Measurements from ENCODE around the gene GP1BA.

The GP1BA gene

DNA sequence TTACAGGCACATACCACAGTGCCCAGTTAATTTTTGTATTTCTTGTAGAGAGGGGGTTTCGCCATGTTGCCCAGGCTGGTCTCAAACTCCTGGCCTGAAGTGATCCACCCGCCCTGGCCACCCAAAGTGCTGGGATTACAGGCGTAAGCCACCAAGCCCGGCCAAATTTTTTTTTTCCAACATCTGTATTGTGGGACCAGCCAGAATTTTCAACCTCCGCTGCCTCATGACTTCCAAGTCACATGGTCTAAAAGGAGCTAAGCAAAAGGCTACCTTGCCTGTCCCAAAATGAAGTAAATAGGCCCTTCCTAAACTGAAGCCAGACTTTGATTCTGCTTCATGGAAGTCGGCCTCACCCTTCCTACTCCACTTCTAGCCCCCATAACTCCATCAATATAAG, 39.7 kb downstream of the GP1BA start:
- TF ChIP-seq, protein P1, sequence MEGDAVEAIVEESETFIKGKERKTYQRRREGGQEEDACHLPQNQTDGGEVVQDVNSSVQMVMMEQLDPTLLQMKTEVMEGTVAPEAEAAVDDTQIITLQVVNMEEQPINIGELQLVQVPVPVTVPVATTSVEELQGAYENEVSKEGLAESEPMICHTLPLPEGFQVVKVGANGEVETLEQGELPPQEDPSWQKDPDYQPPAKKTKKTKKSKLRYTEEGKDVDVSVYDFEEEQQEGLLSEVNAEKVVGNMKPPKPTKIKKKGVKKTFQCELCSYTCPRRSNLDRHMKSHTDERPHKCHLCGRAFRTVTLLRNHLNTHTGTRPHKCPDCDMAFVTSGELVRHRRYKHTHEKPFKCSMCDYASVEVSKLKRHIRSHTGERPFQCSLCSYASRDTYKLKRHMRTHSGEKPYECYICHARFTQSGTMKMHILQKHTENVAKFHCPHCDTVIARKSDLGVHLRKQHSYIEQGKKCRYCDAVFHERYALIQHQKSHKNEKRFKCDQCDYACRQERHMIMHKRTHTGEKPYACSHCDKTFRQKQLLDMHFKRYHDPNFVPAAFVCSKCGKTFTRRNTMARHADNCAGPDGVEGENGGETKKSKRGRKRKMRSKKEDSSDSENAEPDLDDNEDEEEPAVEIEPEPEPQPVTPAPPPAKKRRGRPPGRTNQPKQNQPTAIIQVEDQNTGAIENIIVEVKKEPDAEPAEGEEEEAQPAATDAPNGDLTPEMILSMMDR (IDR thresholded peaks at IDR 0.05) = no peak
- no peak for TF ChIP-seq ZFX (IDR thresholded peaks at IDR 0.05; ENCODE audit: borderline replicate concordance)
- 0 out of 2 replicates have a peak overlapping the region, but pooled peaks have one; percentile 96 for H3K27ac ChIP-seq

DNA sequence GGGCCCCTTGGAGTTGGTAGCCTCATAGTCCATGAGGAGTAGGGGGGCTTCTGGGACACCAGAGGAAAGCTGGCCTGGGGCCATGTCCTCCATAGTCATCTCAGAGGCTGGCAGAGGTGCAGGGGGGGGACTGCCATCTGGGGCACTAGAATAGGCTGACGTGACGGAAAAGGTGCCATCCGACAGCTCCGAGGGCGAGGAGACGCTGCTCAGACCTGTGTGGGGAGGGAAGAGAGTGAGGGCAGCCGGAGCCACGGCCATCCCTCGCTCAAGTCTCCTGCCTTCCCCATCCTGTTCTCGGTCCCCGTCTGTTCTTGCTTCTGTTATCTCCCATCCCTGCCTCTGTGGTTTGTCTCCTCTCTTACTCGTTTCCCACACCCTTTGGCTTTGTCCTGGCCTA, 40.2 kb downstream of the GP1BA start:
- no peak for TF ChIP-seq ZFX (IDR thresholded peaks at IDR 0.05; ENCODE audit: borderline replicate concordance)
- TF ChIP-seq, protein P1 (IDR thresholded peaks at IDR 0.05) = no peak
- no peak overlapping the region for H3K27ac ChIP-seq

DNA sequence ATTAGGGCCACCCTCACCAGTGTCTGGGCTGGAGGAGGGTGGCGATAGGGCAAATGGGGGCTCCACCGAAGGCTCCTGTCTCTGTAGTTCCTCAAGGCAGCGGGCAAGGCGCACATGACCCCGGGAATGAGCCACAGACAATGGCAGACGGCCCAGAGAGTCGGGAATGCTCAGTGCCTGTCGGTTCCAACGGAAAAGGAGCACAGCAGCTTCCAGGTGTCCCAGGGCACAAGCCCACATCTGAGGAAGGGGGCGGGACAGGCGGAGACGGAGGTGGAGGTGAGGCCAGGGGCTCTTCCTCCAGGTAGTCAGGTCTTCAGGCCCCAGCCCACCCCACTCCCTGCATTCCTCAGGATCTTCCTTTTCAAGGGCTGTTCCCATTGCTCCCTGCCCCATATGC, 40.7 kb downstream of the GP1BA start:
- no peak for TF ChIP-seq ZFX (IDR thresholded peaks at IDR 0.05; ENCODE audit: borderline replicate concordance)
- TF ChIP-seq, protein P1 (IDR thresholded peaks at IDR 0.05) = no peak
- no peak overlapping the region for H3K27ac ChIP-seq

DNA sequence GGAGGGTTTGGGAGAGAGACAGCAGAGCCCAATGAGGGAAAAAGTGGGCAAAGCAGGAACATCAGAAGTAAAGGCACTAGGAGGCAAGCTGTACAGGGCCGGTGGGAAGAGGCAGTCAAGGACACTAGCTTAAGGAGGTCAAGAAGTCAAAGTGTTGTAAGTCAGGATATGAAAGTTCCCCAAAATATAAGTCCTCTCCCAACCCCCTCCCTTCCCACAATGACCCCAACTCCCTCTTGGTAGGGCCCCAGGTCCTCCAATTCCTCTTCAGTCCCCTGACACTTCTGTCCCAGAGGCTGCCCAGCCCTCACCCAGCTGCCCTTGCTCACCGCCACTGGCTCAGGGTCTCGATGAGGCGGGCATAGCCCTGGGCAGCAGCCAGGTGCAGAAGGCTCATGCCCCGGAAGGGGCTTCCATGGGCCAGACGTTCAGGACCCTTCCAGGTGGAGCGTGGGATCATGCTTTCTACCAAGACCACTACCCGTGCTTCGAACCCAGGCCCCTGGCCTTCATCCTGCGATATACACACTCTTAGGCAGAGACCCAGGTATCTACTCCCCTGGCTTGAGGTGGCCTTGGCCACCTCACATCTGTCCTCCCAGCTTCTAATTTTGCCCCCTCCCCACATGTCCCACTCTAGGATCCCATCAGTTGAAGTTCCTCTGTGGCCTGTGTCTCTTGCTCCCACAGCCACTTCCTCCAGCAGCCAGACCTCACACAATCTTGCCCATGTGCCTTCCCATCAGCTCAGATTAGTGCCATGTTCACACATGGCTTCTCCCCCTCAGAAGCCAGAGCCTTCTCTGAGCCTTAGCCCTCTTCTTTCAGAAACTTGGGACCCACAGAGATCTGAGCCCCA, 41.4 kb downstream of the GP1BA start:
- TF ChIP-seq, protein P1 (IDR thresholded peaks at IDR 0.05) = no peak
- TF ChIP-seq ZFX (IDR thresholded peaks at IDR 0.05; ENCODE audit: borderline replicate concordance) = no peak
- no peak overlapping the region for H3K27ac ChIP-seq

DNA sequence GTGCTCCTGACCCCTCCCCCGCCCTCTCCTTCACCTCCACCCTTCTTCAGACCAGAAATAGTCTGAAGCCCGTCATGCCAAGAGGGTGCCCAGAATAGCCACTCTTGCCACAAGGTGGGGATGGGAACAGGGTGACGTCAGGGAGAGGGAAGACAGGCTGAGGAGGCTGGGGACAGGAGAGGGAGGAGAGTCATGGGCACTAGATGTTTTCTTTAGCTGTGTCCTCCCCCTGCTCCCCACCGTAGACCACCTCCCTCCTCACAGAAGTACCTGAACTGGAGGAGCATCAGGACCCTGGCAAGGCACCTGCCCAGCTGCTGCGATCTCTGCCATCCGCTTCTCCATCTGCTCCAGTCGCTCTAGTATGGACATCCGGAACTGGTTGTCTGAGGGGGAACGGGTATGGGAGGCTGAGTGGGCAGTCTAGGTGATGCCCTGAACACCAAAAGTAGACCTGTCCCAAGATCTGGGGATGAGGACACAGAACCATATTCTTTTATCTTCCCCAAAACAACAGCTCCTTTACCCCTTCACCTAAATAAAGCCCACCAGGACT, 42.1 kb downstream of the GP1BA start:
- TF ChIP-seq, protein P1 (IDR thresholded peaks at IDR 0.05) = no peak
- TF ChIP-seq ZFX (IDR thresholded peaks at IDR 0.05; ENCODE audit: borderline replicate concordance) = no peak
- no peak overlapping the region for H3K27ac ChIP-seq

DNA sequence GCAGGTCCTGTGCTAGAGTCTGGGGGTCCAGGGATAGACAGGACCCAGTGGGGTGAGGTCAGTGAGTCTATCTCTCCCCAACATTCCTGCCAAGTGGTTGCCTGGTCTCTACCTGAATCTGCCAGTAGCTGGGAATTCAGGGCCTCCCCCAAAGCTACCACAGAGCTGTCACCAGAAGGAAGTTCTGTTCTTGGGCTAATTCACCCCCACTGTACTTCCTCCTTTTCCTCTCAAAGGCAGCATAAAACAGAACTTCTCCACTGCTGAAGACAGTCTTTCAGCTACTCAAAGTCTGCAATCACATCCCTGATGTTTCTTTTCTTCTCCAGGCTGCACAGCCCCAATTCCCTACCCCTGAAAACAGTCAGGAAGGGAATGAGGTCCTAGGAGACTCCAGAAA, 46.6 kb downstream of the GP1BA start:
- TF ChIP-seq, protein P1 (IDR thresholded peaks at IDR 0.05) = no peak
- TF ChIP-seq ZFX (IDR thresholded peaks at IDR 0.05; ENCODE audit: borderline replicate concordance) = no peak
- H3K27ac ChIP-seq = no peak overlapping the region

DNA sequence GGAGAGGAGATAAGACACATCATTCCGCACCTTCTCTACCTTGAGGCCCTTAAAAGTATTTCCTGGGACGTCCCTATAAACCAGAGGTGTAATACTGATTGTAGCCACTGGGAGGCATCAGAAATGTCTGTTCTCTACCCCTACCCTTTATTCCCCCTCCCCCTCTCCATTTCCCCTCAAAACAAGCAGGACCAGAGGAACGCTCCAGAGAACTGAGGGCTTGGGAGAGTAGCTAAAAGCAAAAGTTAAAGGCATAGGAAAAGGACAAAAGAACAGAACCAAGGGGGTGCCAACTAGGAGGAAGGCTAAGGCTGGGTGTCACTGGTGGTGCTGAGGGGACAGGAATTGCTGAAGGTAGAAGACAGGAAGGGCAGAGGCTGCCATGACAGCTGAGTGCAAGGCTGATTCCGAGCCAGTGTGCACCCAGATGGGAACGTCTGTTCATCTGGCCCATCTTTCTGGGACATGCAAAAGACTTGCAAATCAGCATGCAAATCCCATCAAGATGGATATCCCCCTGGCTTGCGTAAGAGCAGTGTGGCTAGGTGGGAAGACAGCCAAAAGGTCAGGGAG, 48.7 kb downstream of the GP1BA start:
- H3K27ac ChIP-seq = no peak overlapping the region
- TF ChIP-seq, protein P1 (IDR thresholded peaks at IDR 0.05) = peak; percentile 79
- TF ChIP-seq ZFX (IDR thresholded peaks at IDR 0.05; ENCODE audit: borderline replicate concordance) = no peak
